22Rv1 (cell line): Measurements from ENCODE around the gene ZNF697.
"Not testable (repeated sequence)": the region's sequence is repeated elsewhere in the genome, so short reads cannot be mapped to it uniquely, and the experiment has no call there.

Experiments
- H3K27ac ChIP-seq: fragments of 450-650 bp; 2 replicates; pipeline ENCODE4 v1.5.1; 2017
- ZFX ChIP-seq: fragments of 450-650 bp; IDR thresholded peaks from 2 replicates; pipeline ENCODE4 v1.6.1; 2017; ENCODE audit warnings: antibody characterized with exemption, borderline replicate concordance
- TF ChIP-seq, protein P1 (sequence below): fragments of 450-650 bp; IDR thresholded peaks from 2 replicates; pipeline ENCODE4 v1.5.1; 2017; ENCODE audit warnings: mild to moderate bottlenecking

The ZNF697 gene

GRCh38 chr1:119622311-119623192, 25.5 kb downstream of the ZNF697 start:
- H3K27ac ChIP-seq: no peak overlapping the region
- TF ChIP-seq, protein P1, sequence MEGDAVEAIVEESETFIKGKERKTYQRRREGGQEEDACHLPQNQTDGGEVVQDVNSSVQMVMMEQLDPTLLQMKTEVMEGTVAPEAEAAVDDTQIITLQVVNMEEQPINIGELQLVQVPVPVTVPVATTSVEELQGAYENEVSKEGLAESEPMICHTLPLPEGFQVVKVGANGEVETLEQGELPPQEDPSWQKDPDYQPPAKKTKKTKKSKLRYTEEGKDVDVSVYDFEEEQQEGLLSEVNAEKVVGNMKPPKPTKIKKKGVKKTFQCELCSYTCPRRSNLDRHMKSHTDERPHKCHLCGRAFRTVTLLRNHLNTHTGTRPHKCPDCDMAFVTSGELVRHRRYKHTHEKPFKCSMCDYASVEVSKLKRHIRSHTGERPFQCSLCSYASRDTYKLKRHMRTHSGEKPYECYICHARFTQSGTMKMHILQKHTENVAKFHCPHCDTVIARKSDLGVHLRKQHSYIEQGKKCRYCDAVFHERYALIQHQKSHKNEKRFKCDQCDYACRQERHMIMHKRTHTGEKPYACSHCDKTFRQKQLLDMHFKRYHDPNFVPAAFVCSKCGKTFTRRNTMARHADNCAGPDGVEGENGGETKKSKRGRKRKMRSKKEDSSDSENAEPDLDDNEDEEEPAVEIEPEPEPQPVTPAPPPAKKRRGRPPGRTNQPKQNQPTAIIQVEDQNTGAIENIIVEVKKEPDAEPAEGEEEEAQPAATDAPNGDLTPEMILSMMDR: no peak
- no peak for TF ChIP-seq ZFX

- H3K27ac ChIP-seq: no peak overlapping the region
These were observed 26.4 kb downstream of the ZNF697 start for GRCh38 chr1:119621705-119622104.

DNA sequence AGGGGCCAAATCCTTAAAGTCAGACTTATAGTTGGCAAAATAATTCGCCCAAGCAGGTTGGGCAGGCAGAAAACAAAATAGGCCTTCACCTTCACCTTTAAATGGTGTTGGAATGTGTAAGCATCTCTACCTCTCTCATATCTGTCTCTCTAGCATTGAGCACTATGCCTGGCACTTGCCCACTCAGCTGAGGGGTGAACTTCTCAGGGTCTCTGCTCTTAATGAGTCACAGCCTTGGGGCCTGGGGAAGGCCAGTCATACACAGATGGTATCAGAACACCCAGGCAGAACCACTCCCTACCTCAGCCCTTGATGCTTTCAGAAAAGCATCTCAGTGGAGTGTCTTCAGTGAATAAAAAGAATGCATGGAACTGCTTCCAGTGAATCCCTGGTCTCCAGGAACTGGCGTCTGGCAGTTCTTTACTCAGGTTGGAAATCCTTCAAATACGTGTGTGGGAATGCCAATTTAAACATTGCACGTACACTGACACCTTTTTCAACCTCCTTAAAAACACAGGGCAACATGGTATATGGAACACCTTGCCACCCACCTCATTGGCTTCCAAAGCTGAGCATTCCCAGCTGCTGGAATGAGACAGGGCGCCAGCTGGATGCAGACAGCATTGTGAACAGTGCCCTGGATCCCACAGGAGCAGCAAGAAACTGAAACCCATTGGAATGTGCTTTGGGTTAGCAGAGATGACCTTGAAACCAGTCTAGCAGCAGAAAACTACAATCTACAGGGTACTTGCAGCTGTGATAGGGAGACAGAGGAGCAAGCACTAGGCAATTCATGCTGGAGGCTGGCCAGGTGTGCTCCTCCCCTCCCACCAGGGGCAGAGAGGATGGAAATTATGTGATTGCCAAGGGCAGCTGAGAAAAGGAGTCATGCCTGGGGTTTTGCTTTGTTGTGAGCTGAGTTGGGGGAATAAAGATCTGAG, 30.0 kb downstream of the ZNF697 start:
- H3K27ac ChIP-seq: no peak overlapping the region
- TF ChIP-seq ZFX: no peak
- TF ChIP-seq, protein P1: no peak

More at GRCh38 chr1:119621705-119622104, 26.4 kb downstream of the ZNF697 start:
- no peak for TF ChIP-seq ZFX
- TF ChIP-seq, protein P1: no peak

DNA sequence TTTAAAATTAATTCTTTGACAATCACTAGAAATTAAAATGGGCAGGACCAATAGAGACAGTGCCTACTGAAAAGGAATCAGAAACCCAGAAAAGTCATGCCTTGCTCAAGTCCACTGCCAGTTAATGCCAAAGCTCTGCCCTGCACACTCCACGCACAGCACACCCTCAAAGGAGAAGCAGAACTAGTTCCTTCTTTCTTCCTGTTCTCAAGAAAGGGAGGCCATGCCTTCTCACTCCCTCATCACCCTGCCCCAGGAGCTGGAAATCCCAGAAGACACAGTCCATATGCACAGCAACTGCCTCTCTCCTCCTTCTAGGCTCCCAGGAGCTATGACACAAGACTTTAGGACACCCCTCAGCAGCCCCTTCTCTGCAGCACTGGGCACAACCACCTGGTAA, 31.3 kb downstream of the ZNF697 start:
- not testable (repeated sequence) for H3K27ac ChIP-seq

DNA sequence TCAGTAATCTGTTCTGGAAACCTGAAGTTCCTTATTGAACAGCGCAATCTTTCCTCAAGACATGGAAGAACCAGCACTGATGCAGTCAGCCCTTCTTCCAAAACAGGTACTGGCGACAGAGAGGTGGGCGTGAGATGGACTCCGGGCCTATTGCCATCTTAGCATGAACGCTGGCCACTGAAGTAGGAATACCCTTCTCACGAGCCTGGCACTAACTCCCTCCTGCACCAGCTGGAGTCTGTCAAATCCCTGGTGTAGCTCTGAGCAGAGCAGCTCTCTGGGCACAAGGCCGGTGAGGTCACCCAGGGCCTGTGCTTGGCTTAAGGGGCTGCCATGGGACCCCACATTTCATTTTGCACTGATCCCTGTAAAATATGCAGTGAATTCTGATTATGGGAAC, 33.0 kb downstream of the ZNF697 start:
- not testable (repeated sequence) for H3K27ac ChIP-seq

DNA sequence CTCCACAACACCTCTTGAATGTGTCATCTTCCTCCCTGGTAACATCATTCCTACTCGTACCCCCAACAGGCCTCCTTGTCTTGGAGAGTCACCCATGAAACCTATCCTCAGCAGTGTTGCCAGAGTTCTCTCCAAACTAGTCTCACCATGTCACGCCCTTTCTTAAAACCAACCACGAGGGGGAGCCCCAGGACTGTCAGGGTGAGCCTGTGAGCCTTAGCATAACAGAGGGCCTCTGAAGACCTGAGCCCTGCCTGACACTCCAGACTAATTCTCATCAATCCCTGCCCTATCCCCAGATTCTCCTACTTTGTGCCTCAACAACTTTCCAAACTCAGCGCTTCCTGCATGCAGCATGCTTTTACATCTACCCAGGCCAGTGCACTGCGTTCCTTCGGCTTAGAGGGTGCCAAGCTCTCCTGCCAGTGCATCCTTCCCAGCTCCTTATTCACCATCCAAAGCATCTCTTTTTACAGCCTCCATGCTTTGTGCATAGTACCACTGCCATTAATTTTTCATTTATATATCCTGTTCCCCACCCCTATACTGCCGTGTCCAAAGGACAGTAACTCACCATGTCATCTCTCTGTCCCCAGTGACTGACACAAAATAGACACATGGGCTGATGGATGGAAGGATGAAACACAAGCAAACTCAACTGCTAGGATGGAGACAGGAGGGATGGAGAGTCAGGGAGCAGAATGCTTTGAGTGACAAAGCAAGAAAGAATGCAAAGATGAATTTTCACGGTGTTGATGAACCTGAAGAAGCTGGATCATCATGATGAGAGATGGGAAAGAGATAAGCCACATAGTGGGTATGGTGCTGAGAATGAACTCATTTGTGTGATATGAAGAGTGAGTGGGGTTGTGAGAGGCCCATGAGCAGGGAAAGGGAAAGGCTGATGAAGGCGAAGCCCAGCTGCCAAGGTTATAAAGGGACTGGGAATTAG, 34.0 kb downstream of the ZNF697 start:
- TF ChIP-seq, protein P1: peak; percentile 79
- TF ChIP-seq ZFX: no peak
- H3K27ac ChIP-seq: no peak overlapping the region

GRCh38 chr1:119611701-119612113, 36.4 kb downstream of the ZNF697 start:
- TF ChIP-seq ZFX: no peak
- TF ChIP-seq, protein P1: peak; percentile 97
- H3K27ac ChIP-seq: no peak overlapping the region

DNA sequence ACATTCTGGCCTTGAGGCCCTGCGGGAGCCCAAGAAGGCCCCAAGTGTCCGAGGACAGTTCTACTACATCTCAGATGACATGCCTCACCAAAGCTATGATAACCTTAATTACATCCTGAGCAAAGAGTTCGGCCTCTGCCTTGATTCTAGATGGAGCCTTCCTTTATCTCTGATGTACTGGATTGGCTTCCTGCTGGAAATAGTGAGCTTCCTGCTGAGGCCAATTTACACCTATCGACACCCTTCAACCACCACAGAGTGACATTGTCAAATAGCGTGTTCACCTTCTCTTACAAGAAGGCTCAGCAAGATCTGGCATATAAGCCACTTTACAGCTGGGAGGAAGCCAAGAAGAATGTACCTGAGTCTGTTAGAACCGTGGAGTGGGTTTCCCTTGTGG, 39.2 kb downstream of the ZNF697 start:
- not testable (repeated sequence) for H3K27ac ChIP-seq
